ENCODE results near the gene CDK5RAP3. TPM values are rescaled to one million over a fixed set of nuclear protein-coding genes. Genes with fewer than 3 reads are reported as not detected.
A peak's percentile ranks its signal among the peaks of the same experiment; 100 is the strongest.

Gene CDK5RAP3
- polyA plus RNA-seq, 1 donor from 2014 or later, result 80.0 TPM

DNA sequence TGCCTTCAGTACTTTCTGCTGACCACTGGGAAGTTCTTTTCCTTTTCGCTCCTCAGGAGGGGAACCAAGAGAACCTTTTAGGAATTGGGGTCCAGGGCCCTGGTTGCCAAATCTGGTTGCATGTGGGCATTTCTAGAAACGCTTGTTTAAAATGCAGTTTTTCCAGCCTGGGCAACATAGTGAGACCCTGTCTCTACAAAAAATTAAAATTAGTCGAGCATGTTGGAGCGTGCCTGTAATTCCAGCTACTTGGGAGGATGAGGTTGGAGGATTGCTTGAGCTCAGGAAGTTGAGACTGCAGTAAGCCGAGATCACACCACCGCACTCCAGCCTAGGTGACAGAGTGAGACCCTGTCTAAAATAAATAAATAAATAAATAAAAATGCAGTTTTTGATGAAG, 28.3 kb upstream of the CDK5RAP3 start:
- H3K36me3 Mint-ChIP-seq, result no peaks in the 10 kb centered on the region
- H3K4me3 Mint-ChIP-seq, result peak overlapping the region; percentile 30 to 95 (median 83)
- peaks cover 12 to 23% (median 17%) of the 10 kb centered on the region in 3 donors for H3K4me1 Mint-ChIP-seq
- H3K27ac Mint-ChIP-seq, result peak overlapping the region in 2 of 3 donors; percentile 54 to 69
- no peaks in the 10 kb centered on the region for H3K27me3 Mint-ChIP-seq
- no peaks in the 10 kb centered on the region for H3K9me3 Mint-ChIP-seq

DNA sequence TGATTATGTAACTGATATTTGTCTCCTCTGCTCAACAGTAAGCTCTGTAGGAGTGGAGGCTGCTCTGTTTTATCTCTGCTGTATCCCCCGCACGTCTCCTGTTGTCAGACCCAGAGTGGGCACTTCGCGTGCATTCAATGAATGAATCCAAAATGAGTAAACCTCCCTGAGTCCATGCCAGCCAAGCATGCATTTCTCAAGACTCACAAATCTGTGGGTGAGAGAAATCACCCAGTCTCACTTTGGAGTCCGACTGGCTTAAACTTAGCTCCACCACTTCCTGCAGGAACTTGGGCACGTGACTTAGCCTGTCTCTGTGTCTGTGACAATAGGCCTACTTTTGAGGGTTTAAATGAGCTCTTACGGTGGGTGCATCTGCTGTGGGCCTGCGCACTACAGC, 25.8 kb upstream of the CDK5RAP3 start:
- Mint-ChIP-seq H3K36me3 (no peaks in the 10 kb centered on the region), H3K27ac (peak overlapping the region in 2 of 3 donors; percentile 73 to 84), H3K4me3 (peak overlapping the region in 1 of 4 donors; percentile 74), H3K27me3 (no peaks in the 10 kb centered on the region), H3K4me1 (peaks cover 20 to 34% (median 27%) of the 10 kb centered on the region in 3 donors), H3K9me3 (no peaks in the 10 kb centered on the region)

- H3K36me3 Mint-ChIP-seq, result no peaks in the 10 kb centered on the region
- H3K9me3 Mint-ChIP-seq, result no peaks in the 10 kb centered on the region
- no peak overlapping the region for H3K4me3 Mint-ChIP-seq
- peaks cover 20 to 33% (median 24%) of the 10 kb centered on the region in 3 donors for H3K4me1 Mint-ChIP-seq
- no peaks in the 10 kb centered on the region for H3K27me3 Mint-ChIP-seq
- H3K27ac Mint-ChIP-seq, result peak overlapping the region in 2 of 3 donors; percentile 73 to 84
Measured at GRCh38 chr17:47945529-47946508, 25.1 kb upstream of the CDK5RAP3 start.

DNA sequence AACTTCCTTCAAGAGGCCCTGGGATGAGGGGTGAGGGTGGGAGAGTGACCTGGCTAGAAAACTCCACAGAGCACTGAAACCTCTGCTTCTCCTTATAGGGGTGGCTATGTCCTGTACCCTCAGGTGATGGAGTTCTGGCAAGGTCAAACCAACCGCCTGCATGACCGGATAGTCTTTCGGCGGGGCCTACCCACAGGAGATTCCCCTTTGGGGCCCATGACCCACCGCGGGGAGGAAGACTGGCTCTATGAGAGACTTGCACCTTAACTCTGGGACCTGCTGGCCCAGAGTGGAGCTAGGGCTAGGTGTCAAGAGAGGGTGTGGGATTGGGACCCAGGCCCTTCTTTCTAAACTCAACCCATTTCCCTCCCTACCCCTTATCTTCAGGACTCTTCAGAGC, 24.4 kb upstream of the CDK5RAP3 start:
- H3K9me3 Mint-ChIP-seq, result no peaks in the 10 kb centered on the region
- no peaks in the 10 kb centered on the region for H3K27me3 Mint-ChIP-seq
- peak overlapping the region in 1 of 4 donors; percentile 54 for H3K4me3 Mint-ChIP-seq
- H3K27ac Mint-ChIP-seq, result peak overlapping the region in 1 of 3 donors; percentile 52
- H3K36me3 Mint-ChIP-seq, result no peaks in the 10 kb centered on the region
- peaks cover 15 to 28% (median 19%) of the 10 kb centered on the region in 3 donors for H3K4me1 Mint-ChIP-seq

DNA sequence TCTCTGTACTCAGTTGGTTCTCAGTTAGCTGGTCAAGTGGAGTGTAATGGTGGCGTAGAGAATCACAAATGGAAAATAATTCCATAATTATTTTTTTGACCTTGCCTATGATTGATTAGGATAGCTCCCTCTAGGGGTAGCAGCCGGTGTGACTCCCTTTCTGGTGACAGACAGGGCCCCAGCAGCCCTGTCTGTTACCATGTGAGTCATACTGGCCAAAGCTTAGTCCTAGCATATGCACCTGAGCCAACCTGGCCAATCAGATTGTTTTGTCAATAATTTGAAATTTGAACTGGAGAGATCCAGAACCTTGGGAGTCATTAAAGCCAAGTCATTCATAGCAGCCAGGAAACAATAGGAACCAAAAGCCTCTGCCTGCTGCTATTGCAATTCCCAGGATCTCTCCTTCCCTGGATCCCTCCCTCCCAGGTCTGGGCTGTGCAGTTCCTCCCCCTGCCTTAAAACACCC, 23.9 kb upstream of the CDK5RAP3 start:
- no peaks in the 10 kb centered on the region for H3K36me3 Mint-ChIP-seq
- H3K4me1 Mint-ChIP-seq, result peaks cover 15 to 27% (median 18%) of the 10 kb centered on the region in 3 donors
- peak overlapping the region in 1 of 4 donors; percentile 54 for H3K4me3 Mint-ChIP-seq
- no peaks in the 10 kb centered on the region for H3K27me3 Mint-ChIP-seq
- H3K27ac Mint-ChIP-seq, result peak overlapping the region in 1 of 3 donors; percentile 52
- H3K9me3 Mint-ChIP-seq, result no peaks in the 10 kb centered on the region

DNA sequence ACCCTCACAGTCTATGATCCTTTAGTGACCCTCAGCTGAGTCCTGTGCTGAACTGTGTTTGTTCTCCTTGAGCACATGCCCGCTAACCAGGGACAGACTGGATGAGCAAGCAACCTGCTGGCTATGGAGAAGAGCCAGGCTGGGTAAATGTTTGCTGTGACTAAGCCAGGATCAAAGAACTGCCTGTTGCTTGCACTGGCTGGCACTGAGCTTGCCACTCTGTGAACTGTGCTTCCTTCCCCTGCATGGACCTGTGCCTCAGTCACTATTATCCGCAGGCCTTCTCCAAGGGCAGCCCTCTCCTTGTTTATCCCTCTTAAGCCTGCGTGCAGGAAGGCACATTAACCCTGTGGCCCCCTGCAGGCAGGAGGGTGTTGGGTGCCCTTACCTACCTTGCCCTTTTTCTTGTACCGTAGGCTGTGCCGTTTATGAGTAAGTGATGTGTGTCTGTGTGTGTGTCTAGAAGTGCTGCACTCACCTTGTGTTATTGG, 22.2 kb upstream of the CDK5RAP3 start:
- Mint-ChIP-seq H3K27ac (peak overlapping the region in 2 of 3 donors; percentile 43 to 62), H3K36me3 (no peaks in the 10 kb centered on the region), H3K9me3 (no peaks in the 10 kb centered on the region), H3K4me1 (peaks cover 15 to 19% (median 16%) of the 10 kb centered on the region in 3 donors), H3K27me3 (no peaks in the 10 kb centered on the region), H3K4me3 (peak overlapping the region in 2 of 4 donors; percentile 40 to 86)

- H3K9me3 Mint-ChIP-seq, result no peaks in the 10 kb centered on the region
- peak overlapping the region; percentile 40 to 86 (median 80) for H3K4me3 Mint-ChIP-seq
- peak overlapping the region; percentile 43 to 79 (median 62) for H3K27ac Mint-ChIP-seq
- peaks cover 15 to 18% (median 16%) of the 10 kb centered on the region in 3 donors for H3K4me1 Mint-ChIP-seq
- H3K36me3 Mint-ChIP-seq, result no peaks in the 10 kb centered on the region
- no peaks in the 10 kb centered on the region for H3K27me3 Mint-ChIP-seq
Measured at GRCh38 chr17:47949197-47949759, 21.6 kb upstream of the CDK5RAP3 start.

- H3K27ac Mint-ChIP-seq, result peak overlapping the region in 1 of 3 donors; percentile 74
- H3K9me3 Mint-ChIP-seq, result no peaks in the 10 kb centered on the region
Measured at GRCh38 chr17:47949946-47950345, 21.0 kb upstream of the CDK5RAP3 start.

GRCh38 chr17:47950448-47950847, 20.5 kb upstream of the CDK5RAP3 start:
- Mint-ChIP-seq H3K4me1 (peaks cover 11 to 16% (median 15%) of the 10 kb centered on the region in 3 donors), H3K27ac (no peak overlapping the region), H3K4me3 (peak overlapping the region in 2 of 4 donors; percentile 39 to 86), H3K36me3 (peaks cover 1% of the 10 kb centered on the region), H3K9me3 (no peaks in the 10 kb centered on the region), H3K27me3 (no peaks in the 10 kb centered on the region)

More at GRCh38 chr17:47949946-47950345, 21.0 kb upstream of the CDK5RAP3 start:
- Mint-ChIP-seq H3K27me3 (no peaks in the 10 kb centered on the region), H3K4me1 (peaks cover 15 to 16% (median 15%) of the 10 kb centered on the region in 3 donors), H3K4me3 (peak overlapping the region in 1 of 4 donors; percentile 86), H3K36me3 (peaks cover 1% of the 10 kb centered on the region)

- Mint-ChIP-seq H3K36me3 (peaks cover 1% of the 10 kb centered on the region), H3K9me3 (no peaks in the 10 kb centered on the region), H3K27ac (peak overlapping the region in 1 of 3 donors; percentile 59), H3K4me3 (no peak overlapping the region), H3K4me1 (peaks cover 8 to 12% (median 11%) of the 10 kb centered on the region in 3 donors), H3K27me3 (no peaks in the 10 kb centered on the region)
Measured at GRCh38 chr17:47952171-47953021, 18.5 kb upstream of the CDK5RAP3 start.

DNA sequence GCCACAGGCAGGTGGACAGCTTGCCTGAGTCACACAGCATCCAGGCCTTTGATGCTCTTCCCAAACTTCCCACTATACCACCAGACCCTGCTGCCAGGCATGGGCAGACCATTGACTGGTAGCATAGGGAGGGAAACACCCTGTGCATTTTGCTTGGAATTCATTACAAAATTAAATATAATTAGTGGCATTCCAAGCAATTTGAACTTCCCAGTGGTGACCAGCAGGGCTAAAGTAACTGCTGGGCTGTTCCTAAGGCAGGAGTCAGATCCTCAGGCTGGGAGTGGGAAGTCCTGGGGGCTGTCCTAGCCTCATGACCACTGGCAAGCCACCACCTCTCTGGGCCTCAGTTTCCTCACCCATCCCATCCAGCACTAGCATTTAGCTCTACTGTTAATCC, 17.0 kb upstream of the CDK5RAP3 start:
- no peaks in the 10 kb centered on the region for H3K9me3 Mint-ChIP-seq
- H3K36me3 Mint-ChIP-seq, result peaks cover 1% of the 10 kb centered on the region
- no peaks in the 10 kb centered on the region for H3K27me3 Mint-ChIP-seq
- H3K4me1 Mint-ChIP-seq, result peaks cover 8 to 12% (median 9%) of the 10 kb centered on the region in 3 donors
- no peak overlapping the region for H3K27ac Mint-ChIP-seq
- no peak overlapping the region for H3K4me3 Mint-ChIP-seq

DNA sequence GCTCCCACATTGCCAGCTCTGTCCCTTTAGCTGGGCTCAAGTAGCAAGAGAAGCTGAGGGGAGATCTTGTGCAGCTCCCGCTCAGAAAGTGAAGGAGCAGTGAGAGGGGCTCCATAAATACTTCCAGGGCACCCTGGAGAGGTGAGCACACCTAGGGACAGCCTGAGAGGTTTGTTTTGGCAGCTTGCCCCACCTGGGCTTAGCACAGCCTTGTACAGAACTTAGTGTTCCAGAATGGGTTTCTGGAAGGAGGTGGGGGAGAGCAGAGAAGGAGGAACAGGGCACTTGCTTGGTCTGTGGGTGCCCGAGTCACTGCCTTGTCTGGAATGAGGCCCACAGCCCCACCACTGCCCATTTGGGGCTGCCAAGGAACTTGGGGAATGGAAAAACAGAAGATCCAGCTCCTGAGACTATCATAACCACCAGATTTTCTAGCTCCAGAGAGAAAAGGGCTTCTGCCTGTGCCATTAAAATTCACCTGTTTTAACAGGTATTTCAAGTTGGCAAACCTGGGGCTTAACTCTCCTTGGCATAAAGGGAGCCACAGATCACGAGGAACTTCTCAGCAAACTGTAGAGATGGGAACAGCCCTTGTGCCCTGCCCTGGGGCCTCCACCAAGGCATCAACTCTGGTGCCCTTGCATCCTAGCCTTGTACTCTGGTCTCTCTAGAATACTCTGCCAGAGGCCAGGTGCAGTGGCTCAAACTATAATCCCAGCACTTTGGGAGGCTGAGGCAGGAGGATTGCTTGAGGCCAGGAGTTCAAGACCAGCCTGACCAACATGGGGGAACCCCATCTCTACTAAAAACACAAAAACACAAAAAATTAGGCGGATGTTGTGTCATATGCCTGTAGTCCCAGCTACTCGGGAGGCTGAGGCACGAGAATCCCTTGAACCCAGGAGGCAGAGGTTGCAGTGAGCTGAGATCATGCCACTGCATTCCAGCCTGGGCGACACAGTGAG, 15.1 kb upstream of the CDK5RAP3 start:
- no peak overlapping the region for H3K27ac Mint-ChIP-seq
- H3K4me3 Mint-ChIP-seq, result no peak overlapping the region
- H3K9me3 Mint-ChIP-seq, result no peaks in the 10 kb centered on the region
- peaks cover 0 to 1% (median 0%) of the 10 kb centered on the region in 3 donors for H3K4me1 Mint-ChIP-seq
- no peaks in the 10 kb centered on the region for H3K27me3 Mint-ChIP-seq
- H3K36me3 Mint-ChIP-seq, result peaks cover 1% of the 10 kb centered on the region

- H3K36me3 Mint-ChIP-seq, result peaks cover 1% of the 10 kb centered on the region
- H3K4me3 Mint-ChIP-seq, result no peak overlapping the region
- peaks cover 1% of the 10 kb centered on the region for H3K27me3 Mint-ChIP-seq
- H3K9me3 Mint-ChIP-seq, result no peaks in the 10 kb centered on the region
- peaks cover 0 to 1% (median 0%) of the 10 kb centered on the region in 3 donors for H3K4me1 Mint-ChIP-seq
- no peak overlapping the region for H3K27ac Mint-ChIP-seq
Measured at GRCh38 chr17:47956791-47957590, 13.9 kb upstream of the CDK5RAP3 start.
